HL-60 (cell line): Measurements from ENCODE around the gene CARD9.

Experiments
- DNase-seq, 2 experiments: peaks; one replicate each; pipeline ENCODE4 v3.0.0-alpha.2; 2010 to 2020; ENCODE audit warnings: low read depth in 1 of 2, low spot score in 1 of 2
- H3K27ac ChIP-seq: fragments of 250-450 bp; sonication (Bioruptor Pico); replicated peaks from 2 replicates; pipeline ENCODE4 v1.5.1; 2020; ENCODE audit warnings: mild to moderate bottlenecking, moderate library complexity
- H3K27me3 ChIP-seq: fragments of 250-450 bp; sonication (Bioruptor Pico); 2 replicates; pipeline ENCODE4 v1.5.1; 2021; ENCODE audit warnings: mild to moderate bottlenecking, moderate library complexity; ENCODE audit not compliant: insufficient read depth, poor library complexity, severe bottlenecking
- H3K4me3 ChIP-seq: replicated peaks from 2 replicates; pipeline ENCODE4 v1.5.1; 2011; ENCODE audit warnings: mild to moderate bottlenecking, control low read depth, low read length; ENCODE audit not compliant: insufficient read depth
- CTCF ChIP-seq: IDR thresholded peaks from one replicate; pipeline ENCODE4 v1.5.1; 2011; ENCODE audit warnings: low read length, control low read depth, inconsistent platforms; ENCODE audit not compliant: insufficient read depth
- GABPA ChIP-seq: IDR thresholded peaks from 2 replicates; pipeline ENCODE4 v1.6.1; 2012; ENCODE audit warnings: low read depth
- POLR2AphosphoS5 ChIP-seq: IDR thresholded peaks from 2 replicates; pipeline ENCODE4 v1.6.1; 2012; ENCODE audit warnings: low read depth
- REST ChIP-seq: IDR thresholded peaks from 2 replicates; pipeline ENCODE4 v1.6.1; 2012; ENCODE audit warnings: low read depth; ENCODE audit not compliant: insufficient replicate concordance
- SPI1 ChIP-seq: IDR thresholded peaks from 2 replicates; pipeline ENCODE4 v1.6.1; 2012; ENCODE audit warnings: low read depth, mild to moderate bottlenecking, borderline replicate concordance

Gene CARD9

GRCh38 chr9:136401173-136401922 lies 27.9 kb upstream of the CARD9 start:
- TF ChIP-seq REST, result no peak
- peak; percentile 35; the same call in 1 of the 2 replicates for TF ChIP-seq POLR2AphosphoS5
- TF ChIP-seq CTCF, result no peak
- Histone ChIP-seq H3K27ac (no peak overlapping the region), H3K27me3 (no peaks in the 10 kb centered on the region), H3K4me3 (no peak overlapping the region)
- DNase-seq, result no peak

DNA sequence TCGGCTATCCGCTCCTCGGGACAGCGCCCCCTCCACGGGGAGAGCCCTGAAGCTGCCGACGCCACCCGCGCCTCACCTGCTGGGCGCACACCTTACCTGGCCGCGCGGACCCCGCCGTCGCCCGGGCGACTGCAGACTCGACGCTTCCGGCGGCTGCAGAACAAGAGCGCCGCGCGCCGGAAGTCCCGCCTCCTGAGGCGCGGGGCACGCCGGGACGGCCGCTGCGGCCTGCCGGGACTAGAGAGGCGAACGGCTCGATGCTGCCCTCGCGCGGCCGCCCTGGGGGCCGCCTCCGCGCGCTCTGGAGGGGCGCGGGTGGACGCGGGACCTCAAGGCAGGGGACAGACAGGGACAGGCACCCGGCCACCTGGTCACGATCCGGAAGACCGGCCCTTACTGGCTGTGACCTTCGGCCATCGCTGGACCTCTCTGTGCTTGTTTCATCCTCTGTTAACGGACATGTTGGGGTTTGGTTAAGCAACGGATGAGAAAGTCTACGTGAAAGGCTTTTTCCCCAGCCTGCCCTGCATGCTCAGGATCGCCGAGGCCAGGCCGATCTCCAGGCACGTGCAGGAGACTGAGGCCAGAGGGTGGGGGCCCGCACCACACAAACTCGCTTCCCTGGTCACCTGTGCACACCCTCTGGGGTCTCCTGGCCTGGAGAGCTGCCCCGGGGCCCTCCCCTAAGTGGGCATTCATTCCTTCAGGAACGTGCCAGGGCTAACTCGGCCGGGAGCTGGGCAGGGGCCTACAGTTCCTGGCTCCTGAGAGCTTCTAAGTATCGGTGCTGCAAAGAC lies 26.8 kb upstream of the CARD9 start, which contains the start of gene SNAPC4:
TSS of gene SNAPC4 (minus strand) at position 133 of the 797 bp plus-strand sequence. CDS start 1,742 bp downstream, outside the sequence.
- TF ChIP-seq CTCF, result peak; percentile 70
- peak; percentile 90 for TF ChIP-seq GABPA
- TF ChIP-seq POLR2AphosphoS5, result peak; percentile 35; the same call in 1 of the 2 replicates
- no peak for TF ChIP-seq SPI1
- TF ChIP-seq REST, result peak; percentile 45
- H3K4me3 ChIP-seq, result peak within 1 kb of the TSS; percentile 82
- DNase-seq, result peak; percentile 83 to 84
- peak within 1 kb of the TSS; percentile 65 for H3K27ac ChIP-seq
- no peaks in the 10 kb centered on the region for H3K27me3 ChIP-seq

DNA sequence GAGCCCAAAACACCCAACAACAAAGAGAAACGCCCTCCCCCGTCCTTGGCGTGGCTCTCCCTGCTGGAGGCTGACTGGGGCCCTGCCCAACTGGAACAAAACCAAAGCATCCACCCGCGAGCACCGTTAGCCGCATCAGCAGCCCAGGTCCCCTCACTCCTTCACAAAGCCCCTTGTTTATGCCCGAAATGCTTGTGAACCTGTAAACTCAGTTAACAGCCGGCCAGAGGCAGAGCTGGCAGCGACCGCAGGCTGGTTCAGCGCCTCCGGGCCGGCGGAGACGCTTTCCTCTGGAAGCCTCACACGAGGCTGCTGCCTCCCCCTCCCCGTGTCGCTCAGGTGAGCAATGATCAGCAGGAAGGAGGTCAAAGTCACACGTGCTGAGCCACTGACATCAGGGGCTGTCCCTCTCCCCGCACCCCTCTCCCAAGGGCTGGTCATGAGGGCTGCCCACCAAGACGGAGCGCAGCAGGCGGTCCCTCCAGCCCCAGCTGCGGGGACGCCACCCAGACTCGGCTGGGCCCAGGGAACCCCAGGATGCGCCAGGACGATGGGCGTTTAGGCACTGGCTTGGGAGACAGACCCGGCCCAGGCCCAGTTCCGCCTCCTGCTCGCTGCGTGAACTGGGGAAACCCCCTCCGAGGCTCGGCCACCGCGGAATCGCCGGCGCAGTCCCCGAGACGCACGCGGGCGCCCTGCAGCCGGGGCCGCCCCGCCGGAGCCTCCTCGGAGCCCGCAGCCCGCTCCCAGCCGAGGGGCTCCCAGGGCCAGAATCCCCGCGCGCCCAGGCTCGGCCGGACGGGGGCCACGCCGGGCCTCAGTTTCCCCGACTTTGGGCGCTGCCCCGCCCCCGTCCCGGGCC lies 25.9 kb upstream of the CARD9 start:
- Histone ChIP-seq H3K27ac (peak overlapping the region; percentile 65), H3K27me3 (no peaks in the 10 kb centered on the region), H3K4me3 (peak overlapping the region; percentile 82)
- TF ChIP-seq GABPA, result no peak
- no peak for TF ChIP-seq CTCF
- TF ChIP-seq POLR2AphosphoS5, result no peak
- TF ChIP-seq REST, result no peak
- no peak for TF ChIP-seq SPI1
- DNase-seq, result no peak
